Ecto neural progenitor cell (in vitro differentiated cells): ENCODE results near the gene CFAP43.
"Not testable (repeated sequence)": the region's sequence is repeated elsewhere in the genome, so short reads cannot be mapped to it uniquely, and the experiment has no call there.

ENCODE experiments used
- DNase-seq: peaks from one replicate; pipeline ENCODE4 v3.0.0-alpha.2; 2018; ENCODE audit warnings: low spot score

Gene CFAP43

GRCh38 chr10:104232613-104233102, 494 bp upstream of the CFAP43 start:
- no peak for DNase-seq

GRCh38 chr10:104230490-104230889, 1.7 kb downstream of the CFAP43 start:
- no peak for DNase-seq

GRCh38 chr10:104223304-104223703, 8.9 kb downstream of the CFAP43 start:
- DNase-seq: no peak

- no peak for DNase-seq
Observed at GRCh38 chr10:104220522-104220921, 11.6 kb downstream of the CFAP43 start.

- DNase-seq: no peak
Observed at GRCh38 chr10:104218751-104219150, 13.4 kb downstream of the CFAP43 start.

GRCh38 chr10:104216631-104217030, 15.5 kb downstream of the CFAP43 start:
- no peak for DNase-seq

GRCh38 chr10:104209575-104210198, 22.5 kb downstream of the CFAP43 start:
- DNase-seq: peak; percentile 53

GRCh38 chr10:104208730-104209129, 23.4 kb downstream of the CFAP43 start:
- DNase-seq: no peak

GRCh38 chr10:104202231-104202630, 29.9 kb downstream of the CFAP43 start:
- no peak for DNase-seq

GRCh38 chr10:104201636-104202035, 30.5 kb downstream of the CFAP43 start:
- DNase-seq: no peak

GRCh38 chr10:104199567-104199966, 32.6 kb downstream of the CFAP43 start:
- DNase-seq: no peak

GRCh38 chr10:104197364-104197763, 34.8 kb downstream of the CFAP43 start:
- no peak for DNase-seq

- no peak for DNase-seq
Observed at GRCh38 chr10:104195706-104196105, 36.5 kb downstream of the CFAP43 start.

- no peak for DNase-seq
Observed at GRCh38 chr10:104193787-104194186, 38.4 kb downstream of the CFAP43 start.

GRCh38 chr10:104190695-104191094, 41.5 kb downstream of the CFAP43 start:
- no peak for DNase-seq

- DNase-seq: no peak
Observed at GRCh38 chr10:104183682-104184081, 48.5 kb downstream of the CFAP43 start.

- not testable (repeated sequence) for DNase-seq
Observed at GRCh38 chr10:104174136-104174535, 58.0 kb downstream of the CFAP43 start.

GRCh38 chr10:104170610-104171254, 61.4 kb downstream of the CFAP43 start:
- DNase-seq: no peak

- no peak for DNase-seq
Observed at GRCh38 chr10:104155591-104155990, 76.6 kb downstream of the CFAP43 start.

- DNase-seq: no peak
Observed at GRCh38 chr10:104151737-104152136, 80.4 kb downstream of the CFAP43 start.

- no peak for DNase-seq
Observed at GRCh38 chr10:104150139-104150538, 82.0 kb downstream of the CFAP43 start.

- DNase-seq: no peak
Observed at GRCh38 chr10:104146882-104147281, 85.3 kb downstream of the CFAP43 start.

GRCh38 chr10:104144931-104145330, 87.2 kb downstream of the CFAP43 start:
- no peak for DNase-seq

- DNase-seq: no peak
Observed at GRCh38 chr10:104143829-104144228, 88.3 kb downstream of the CFAP43 start.
